Activated effector memory CD4-positive, alpha-beta T cell treated with anti-CD3 and anti-CD28 coated beads, Interleukin-2, amount 50 U/mL, for 16 hours (primary cell): ENCODE measurements around the gene MAPRE2.

Experiments used
- DNase-seq: peaks from one replicate; pipeline ENCODE4 v3.0.0-alpha.2; 2020

The MAPRE2 gene

DNA sequence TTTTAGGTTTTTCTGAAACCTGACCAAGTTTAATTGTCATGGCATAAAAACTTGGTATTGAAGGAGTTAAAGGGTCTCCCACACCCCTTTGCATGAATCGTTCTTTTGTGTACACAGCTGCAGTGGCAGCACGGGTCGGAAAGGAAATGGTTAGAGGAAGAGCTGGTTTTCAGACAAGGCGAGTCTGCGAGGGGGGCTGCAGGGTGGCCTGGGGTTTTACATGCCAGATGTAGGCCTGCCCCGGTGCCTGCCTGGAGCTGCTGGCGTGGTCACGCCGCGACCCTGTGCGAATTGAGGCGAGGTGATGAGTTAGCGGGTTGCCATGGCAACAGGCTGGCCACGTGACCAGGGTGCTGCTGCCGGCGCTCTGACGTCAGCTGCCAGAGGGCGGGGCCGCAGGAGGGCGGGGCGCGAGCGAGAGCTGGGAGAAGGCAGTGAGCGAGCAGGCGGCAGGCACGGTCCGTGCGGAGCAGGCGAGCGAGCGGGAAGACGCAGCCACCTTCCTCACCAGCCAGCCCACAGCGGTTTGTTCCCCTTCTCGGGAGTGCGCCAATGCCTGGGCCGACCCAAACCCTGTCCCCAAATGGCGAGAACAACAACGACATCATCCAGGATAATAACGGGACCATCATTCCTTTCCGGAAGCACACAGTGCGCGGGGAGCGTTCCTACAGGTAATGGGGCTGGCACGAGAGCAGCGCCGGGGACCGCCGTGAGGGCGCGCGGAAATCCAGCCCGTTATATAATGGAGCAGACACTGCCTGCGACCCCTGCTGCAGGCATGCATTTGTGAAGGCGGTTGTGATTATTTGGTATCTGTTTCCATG lies at the start of gene MAPRE2:
Gene MAPRE2, plus strand, starts transcription at position 426 of the 827 bp plus-strand sequence. Its CDS starts 127 bp downstream, at position 553.
- peak; percentile 100 for DNase-seq

GRCh38 chr18:34991561-34991960 lies 49.7 kb upstream of the MAPRE2 start:
- DNase-seq, result no peak

DNA sequence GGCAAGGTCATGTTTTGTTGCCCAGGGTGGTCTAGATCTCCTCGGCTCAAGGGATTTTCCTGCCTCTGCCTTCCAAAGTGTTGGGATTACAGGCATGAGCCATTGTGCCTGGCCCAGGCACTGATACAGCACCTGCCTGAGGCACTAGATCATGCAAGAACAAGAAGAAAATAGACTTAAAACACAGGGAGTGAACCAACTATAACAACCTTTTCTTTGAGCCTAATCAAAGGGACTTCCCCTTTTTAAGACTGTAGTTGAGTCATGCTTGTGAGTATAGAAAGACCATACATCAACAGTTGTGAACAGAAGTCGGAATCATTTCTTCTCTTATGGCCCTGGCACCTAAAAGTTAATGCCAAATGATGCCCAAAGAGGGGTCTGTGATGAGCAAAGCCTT lies 47.9 kb upstream of the MAPRE2 start:
- no peak for DNase-seq

GRCh38 chr18:34995746-34996145 lies 45.5 kb upstream of the MAPRE2 start:
- DNase-seq, result no peak

- DNase-seq, result no peak
Observed at GRCh38 chr18:34998661-34999060, 42.6 kb upstream of the MAPRE2 start.

DNA sequence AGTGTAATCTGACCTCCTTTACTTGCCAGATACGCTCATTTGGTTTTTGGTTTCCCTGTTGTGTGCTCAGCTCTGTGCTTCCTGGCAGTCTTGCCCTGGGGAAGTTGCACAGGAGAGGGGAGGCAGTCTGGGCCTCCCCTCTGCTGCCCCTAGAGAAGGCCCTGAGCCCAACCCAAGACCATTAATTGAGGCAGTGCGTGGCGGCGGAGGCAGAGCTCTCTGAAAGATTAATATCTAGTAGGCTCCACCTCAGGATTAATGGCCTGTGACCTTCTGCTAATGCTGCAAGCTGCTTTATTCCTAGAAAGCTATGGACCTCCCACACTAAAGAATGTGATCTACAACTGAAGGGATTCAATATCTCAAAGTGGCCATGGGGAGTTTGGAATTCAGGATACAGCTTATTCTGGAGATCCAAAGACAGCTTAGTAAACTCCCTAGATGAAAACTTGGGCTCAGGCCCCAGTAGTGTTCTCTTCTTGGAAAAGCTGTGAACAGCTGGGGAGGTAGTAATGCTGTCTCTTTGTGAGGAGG lies 41.4 kb upstream of the MAPRE2 start:
- no peak for DNase-seq

DNA sequence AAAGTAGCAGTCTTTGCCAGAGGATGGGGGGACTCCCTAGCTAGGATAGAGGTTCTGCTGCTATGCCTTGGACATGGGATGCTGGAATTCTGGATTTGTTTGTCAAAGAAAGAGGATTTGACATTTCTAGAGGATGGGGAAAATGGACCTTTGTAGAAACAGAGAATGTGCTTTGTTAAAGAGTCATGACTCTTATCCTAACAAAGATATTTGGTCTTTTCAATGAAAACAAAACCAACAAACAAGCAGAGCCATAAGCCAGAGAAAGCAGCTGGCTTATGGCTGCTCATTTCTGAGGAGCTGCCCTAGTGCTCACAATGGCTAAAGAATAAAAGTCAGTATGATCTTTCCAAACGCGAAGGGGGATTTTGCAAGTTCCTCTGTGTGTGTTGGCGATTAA lies 40.8 kb upstream of the MAPRE2 start:
- DNase-seq, result no peak

DNA sequence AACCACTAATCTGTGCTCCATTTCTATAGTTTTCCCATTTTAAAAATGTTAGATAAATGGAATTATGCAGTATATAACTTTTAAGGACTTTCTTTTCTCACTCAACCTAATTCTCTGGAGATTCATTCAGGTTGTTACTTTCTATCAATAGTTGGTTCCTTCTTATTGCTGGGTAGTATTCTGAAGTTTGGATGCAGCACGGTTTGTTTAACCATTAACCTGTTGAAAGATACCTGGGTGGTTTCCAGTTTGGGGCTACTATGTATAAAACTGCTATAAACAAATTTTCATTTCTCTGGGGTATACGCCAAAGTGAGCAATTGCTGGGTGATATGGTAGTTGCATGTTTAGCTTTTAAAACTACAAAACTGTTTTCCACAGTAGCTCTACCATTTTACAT lies 39.1 kb upstream of the MAPRE2 start:
- DNase-seq, result no peak

DNA sequence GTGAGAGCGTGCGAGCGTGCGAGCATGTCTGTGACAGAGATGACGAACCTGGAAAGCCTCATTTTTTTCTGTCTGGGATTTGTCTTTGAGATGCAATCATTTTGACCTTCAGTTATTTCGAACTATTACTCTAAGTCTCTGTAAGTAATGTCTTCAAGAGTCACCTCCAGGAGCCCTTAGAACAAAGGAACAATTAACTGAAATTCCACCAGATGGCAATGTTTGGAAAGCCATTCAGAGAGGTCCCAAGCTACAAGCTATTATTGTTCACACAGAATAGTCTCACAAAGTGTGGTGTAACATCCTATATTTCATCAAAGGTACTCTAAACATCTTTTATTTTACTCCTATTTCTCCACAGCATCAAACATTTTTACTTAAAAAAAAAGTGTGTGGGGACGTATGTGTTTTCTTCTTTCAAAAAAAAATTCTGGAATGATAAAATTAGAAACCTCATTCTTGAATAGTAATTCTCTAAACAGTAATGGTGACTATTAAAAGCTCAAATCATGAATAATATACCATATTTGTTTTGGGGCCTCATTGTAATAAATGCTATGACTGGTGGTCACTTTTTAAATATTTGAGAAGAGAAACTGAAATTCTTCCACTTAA lies 35.1 kb upstream of the MAPRE2 start:
- no peak for DNase-seq

GRCh38 chr18:35010156-35010555 lies 31.1 kb upstream of the MAPRE2 start:
- DNase-seq, result no peak

GRCh38 chr18:35010993-35011392 lies 30.2 kb upstream of the MAPRE2 start:
- no peak for DNase-seq

- no peak for DNase-seq
Observed at GRCh38 chr18:35019933-35020332, 21.3 kb upstream of the MAPRE2 start.

DNA sequence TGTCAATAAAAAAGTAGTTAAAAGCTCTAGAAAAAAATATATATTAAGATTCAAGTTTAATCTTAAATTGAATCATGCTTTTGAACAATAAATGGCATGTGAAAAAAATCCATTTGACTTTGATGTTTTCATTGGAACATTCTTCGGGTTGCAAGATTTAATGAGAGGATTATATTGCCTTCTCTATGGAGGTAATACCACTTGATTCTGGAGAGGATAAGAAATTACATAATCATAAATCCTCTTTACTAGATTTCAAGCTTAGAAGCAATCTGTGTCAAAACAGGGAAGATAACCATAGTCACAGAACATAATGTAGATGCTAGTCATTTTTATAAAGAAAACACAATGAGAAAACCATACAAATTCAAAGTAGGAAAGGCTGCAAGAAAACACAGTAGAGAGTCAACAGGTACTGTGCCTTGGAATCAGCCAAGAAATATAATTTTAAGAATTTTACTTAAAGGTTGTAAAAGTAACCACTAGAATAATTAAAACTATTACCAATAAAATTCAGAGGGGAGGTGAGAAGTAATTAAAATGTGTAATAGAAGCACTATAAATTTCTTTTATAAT lies 18.7 kb upstream of the MAPRE2 start:
- no peak for DNase-seq

DNA sequence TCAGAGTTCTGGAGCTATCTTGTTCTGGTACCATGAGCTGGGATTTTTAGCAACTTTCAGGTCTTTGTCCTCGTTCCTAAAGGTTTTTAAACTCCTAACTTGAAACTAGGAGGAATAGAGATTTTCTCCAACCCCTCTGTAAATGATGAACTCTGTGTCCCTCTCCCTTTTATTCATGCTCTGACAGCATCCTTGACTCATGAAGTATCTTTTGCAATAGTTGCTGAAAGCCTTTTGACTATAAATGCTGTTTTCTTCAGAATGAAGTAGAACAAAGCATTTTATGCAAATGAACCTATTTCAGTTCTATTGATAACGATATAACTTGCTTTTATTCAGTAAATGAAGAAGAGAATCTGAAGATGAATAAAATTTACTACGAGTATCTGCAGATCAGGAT lies 17.0 kb upstream of the MAPRE2 start:
- DNase-seq, result no peak

GRCh38 chr18:35024965-35025364 lies 16.2 kb upstream of the MAPRE2 start:
- DNase-seq, result no peak

DNA sequence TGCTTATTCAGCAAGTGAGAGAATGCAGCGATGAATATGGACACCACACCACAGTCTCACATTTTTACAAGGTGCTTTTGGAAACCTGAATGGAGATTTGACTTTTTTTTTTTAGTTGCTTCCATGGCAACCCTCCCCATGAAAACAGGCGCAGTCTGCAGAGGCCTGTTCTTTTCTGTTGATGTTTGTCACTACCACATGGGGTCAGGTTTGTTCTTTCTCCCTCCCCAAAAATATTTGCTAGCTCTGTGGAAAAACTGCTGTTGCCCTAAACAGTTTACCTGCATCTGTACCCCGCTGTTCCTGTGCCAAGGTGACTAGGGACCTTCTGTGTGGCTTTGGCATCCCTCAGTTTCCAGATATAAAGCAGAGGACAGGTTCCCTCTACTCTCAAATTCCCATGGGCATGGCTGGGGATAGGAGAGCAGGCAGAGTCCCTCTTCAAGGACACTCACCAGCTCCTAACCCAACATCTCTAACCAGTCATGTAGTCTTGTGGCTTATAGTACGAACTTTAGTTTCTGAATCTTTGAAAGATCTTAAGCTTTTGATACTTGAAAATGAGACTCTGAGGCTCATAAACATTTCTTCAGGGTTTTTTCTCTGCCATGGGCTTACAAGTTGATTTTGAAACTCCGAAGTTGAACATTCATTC lies 14.7 kb upstream of the MAPRE2 start:
- DNase-seq, result no peak

GRCh38 chr18:35027206-35027605 lies 14.0 kb upstream of the MAPRE2 start:
- no peak for DNase-seq

DNA sequence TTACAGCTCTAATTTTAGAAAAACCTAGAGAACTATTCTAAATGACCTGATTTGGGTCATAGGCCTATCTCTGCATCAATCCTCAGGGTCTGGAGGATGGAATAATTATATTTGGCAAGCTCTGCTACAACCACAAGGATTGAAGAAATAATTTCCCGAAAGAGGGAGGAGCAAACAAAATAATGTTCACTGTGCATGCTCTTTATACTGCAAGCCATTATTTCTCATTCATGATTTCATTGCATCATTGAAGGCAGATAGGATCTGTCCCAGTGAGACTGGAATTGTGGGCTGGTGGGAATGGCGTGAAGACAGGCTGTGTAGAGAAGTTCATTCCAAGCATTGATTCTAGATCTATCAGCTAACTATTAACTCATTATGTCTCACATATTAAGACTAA lies 12.7 kb upstream of the MAPRE2 start:
- DNase-seq, result no peak

DNA sequence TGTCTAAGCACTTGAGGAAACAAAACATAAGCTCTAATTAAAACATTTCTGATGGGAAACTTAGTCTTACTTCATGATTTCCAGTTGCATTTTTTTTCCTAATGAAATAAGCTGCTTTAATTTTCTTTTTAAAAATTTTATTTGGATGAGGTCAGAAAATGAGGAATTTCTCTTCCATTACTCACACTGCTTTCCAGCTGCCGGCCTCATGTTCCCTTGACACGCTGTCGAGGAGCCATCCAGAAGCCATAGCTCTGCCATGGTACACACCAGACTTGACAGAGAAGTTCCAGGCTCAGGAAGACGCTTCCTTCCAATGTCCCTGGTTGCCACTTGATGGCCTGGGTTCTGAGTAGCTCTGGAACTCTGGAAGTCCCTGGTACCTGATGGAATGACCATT lies 12.1 kb upstream of the MAPRE2 start:
- no peak for DNase-seq

DNA sequence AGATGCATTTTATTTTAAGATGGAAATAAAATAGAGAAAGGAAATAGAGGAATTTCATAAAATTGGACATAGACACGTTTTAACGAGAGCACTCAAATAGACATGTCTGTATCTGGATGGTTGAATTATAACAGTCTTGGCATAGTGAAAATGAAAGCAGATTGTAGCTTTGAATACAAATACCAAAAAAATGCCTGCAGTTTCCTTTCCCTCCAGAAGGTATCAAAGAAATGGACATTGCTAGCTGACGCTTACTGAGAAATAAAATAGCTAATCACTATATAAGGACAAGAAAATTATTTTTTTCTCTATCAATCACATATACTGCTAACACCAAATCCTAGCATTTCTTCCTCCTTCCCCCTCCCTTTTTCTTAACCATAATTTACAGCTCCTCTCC lies 11.4 kb upstream of the MAPRE2 start:
- no peak for DNase-seq

GRCh38 chr18:35030277-35030989 lies 10.8 kb upstream of the MAPRE2 start:
- DNase-seq, result no peak

GRCh38 chr18:35032113-35032512 lies 9.1 kb upstream of the MAPRE2 start:
- no peak for DNase-seq

- DNase-seq, result no peak
Observed at GRCh38 chr18:35038029-35038428, 3.2 kb upstream of the MAPRE2 start.
